Measurements from ENCODE around the gene ZFYVE9.

DNA sequence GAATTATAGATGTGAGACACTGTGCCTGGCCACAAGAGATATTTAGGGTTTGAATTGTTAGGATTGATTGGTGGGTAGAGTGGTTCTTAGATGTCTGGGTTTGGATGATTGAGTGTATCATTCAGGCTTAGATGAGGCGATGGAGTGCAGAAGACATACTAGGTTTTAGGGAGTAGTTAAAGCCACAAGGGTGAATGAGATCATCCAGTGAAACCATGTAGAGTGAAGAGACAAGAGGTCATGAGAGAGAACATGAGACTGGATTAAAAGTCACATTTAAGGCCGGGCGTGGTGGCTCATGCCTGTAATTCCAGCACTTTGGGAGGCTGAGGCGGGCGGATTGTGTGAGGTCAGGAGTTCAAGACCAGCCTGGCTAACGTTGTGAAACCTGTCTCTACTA is 37.2 kb downstream of the ZFYVE9 start:
- TF ChIP-seq CTCF (IDR thresholded peaks at IDR 0.05) (no peak), ZFX (IDR thresholded peaks at IDR 0.05; ENCODE audit: borderline replicate concordance) (no peak)

Data from 22Rv1 (cell line).